LNCAP (cell line): ENCODE data around the gene RIC1.

Experiments
- CTCF ChIP-seq: fragments of 450-650 bp; IDR thresholded peaks from 2 replicates; pipeline ENCODE4 v1.5.1; 2017; ENCODE audit warnings: mild to moderate bottlenecking

Gene RIC1

GRCh38 chr9:5815461-5815860 lies 186.6 kb downstream of the RIC1 start:
- no peak for TF ChIP-seq CTCF

- TF ChIP-seq CTCF = no peak
These were observed 189.0 kb downstream of the RIC1 start for GRCh38 chr9:5817862-5818261.

GRCh38 chr9:5818424-5819142 lies 189.7 kb downstream of the RIC1 start:
- TF ChIP-seq CTCF = no peak

- no peak for TF ChIP-seq CTCF
These were observed 190.3 kb downstream of the RIC1 start for GRCh38 chr9:5819174-5819573.

- TF ChIP-seq CTCF = no peak
These were observed 191.5 kb downstream of the RIC1 start for GRCh38 chr9:5820425-5820824.

- TF ChIP-seq CTCF = no peak
These were observed 196.3 kb downstream of the RIC1 start for GRCh38 chr9:5825223-5825622.
